Liver (tissue), 9 donors: ENCODE measurements around the gene PPP1R14C. TPM values are rescaled to one million over a fixed set of nuclear protein-coding genes. Genes with fewer than 3 reads are reported as not detected.

Experiments used
- DNase-seq: peaks from one replicate; pipeline ENCODE4 v3.0.0-alpha.2; 2017; ENCODE audit warnings: low spot score
- H3K27ac ChIP-seq, 2 donors: one replicate each; pipeline ENCODE4 v1.7.0; 2013; ENCODE audit warnings: inconsistent platforms in 2 of 2, low read length in 2 of 2, control low read depth in 1 of 2, low read depth in 1 of 2, mild to moderate bottlenecking in 1 of 2
- H3K27me3 ChIP-seq, 4 donors: one replicate each; pipeline versions ENCODE4 v1.6.1 to v1.7.0; 2013; ENCODE audit warnings: low read length in 3 of 4, inconsistent platforms in 1 of 4, mild to moderate bottlenecking in 1 of 4, moderate library complexity in 1 of 4; ENCODE audit not compliant: control insufficient read depth in 4 of 4, insufficient read depth in 4 of 4
- H3K36me3 ChIP-seq, 4 donors: one replicate each; pipeline versions ENCODE4 v1.6.1 to v1.7.0; 2013; ENCODE audit warnings: low read length in 3 of 4, mild to moderate bottlenecking in 3 of 4, low read depth in 1 of 4, moderate library complexity in 1 of 4; ENCODE audit not compliant: control insufficient read depth in 4 of 4, insufficient read depth in 3 of 4
- H3K4me1 ChIP-seq, 4 donors: one replicate each; pipeline versions ENCODE4 v1.6.1 to v1.7.0; 2013; ENCODE audit warnings: low read length in 3 of 4, mild to moderate bottlenecking in 3 of 4, moderate library complexity in 1 of 4; ENCODE audit not compliant: control insufficient read depth in 4 of 4, insufficient read depth in 4 of 4
- H3K4me3 ChIP-seq, 3 donors: one replicate each; pipeline versions ENCODE4 v1.6.1 to v1.7.0; 2013; ENCODE audit warnings: low read length in 3 of 3, control low read depth in 1 of 3, low read depth in 1 of 3, mild to moderate bottlenecking in 1 of 3
- H3K9ac ChIP-seq, 2 donors: one replicate each; pipeline ENCODE4 v1.7.0; 2013; ENCODE audit warnings: low read length in 2 of 2, mild to moderate bottlenecking in 2 of 2, moderate library complexity in 2 of 2, control low read depth in 1 of 2, low read depth in 1 of 2
- H3K9me3 ChIP-seq, 4 donors: one replicate each; pipeline versions ENCODE4 v1.6.1 to v1.7.0; 2013; ENCODE audit warnings: low read length in 3 of 4; ENCODE audit not compliant: control insufficient read depth in 4 of 4
- EGR1 ChIP-seq, 2 donors: IDR thresholded peaks; 2 replicates each; pipeline ENCODE4 v1.6.1; 2016 to 2018; ENCODE audit warnings: antibody characterized with exemption in 2 of 2, low read depth in 2 of 2
- FOXA1 ChIP-seq: IDR thresholded peaks from 2 replicates; pipeline ENCODE4 v1.6.1; 2016; ENCODE audit warnings: antibody characterized with exemption
- FOXA2 ChIP-seq: IDR thresholded peaks from 2 replicates; pipeline ENCODE4 v1.6.1; 2016; ENCODE audit warnings: antibody characterized with exemption
- GABPA ChIP-seq, 2 donors: IDR thresholded peaks in 1 of 2; conservative IDR thresholded peaks in 1 of 2; 2 replicates each; pipeline ENCODE4 v1.6.1; 2016; ENCODE audit warnings: antibody characterized with exemption in 2 of 2, mild to moderate bottlenecking in 1 of 2, moderate library complexity in 1 of 2
- HNF4A ChIP-seq, 2 donors: conservative IDR thresholded peaks; 2 replicates each; pipeline ENCODE4 v1.6.1; 2016; ENCODE audit warnings: antibody characterized with exemption in 2 of 2, mild to moderate bottlenecking in 2 of 2
- HNF4G ChIP-seq: IDR thresholded peaks from 2 replicates; pipeline ENCODE4 v1.6.1; 2016; ENCODE audit warnings: antibody characterized with exemption
- JUND ChIP-seq, 2 donors: IDR thresholded peaks; 2 replicates each; pipeline ENCODE4 v1.6.1; 2016; ENCODE audit warnings: antibody characterized with exemption in 2 of 2
- NR2F2 ChIP-seq: IDR thresholded peaks from 2 replicates; pipeline ENCODE4 v1.6.1; 2016; ENCODE audit warnings: antibody characterized with exemption
- RAD21 ChIP-seq, 2 donors: IDR thresholded peaks; 2 replicates each; pipeline ENCODE4 v1.6.1; 2016; ENCODE audit warnings: antibody characterized with exemption in 2 of 2, mild to moderate bottlenecking in 2 of 2
- RXRA ChIP-seq, 2 donors: IDR thresholded peaks; 2 replicates each; pipeline ENCODE4 v1.6.1; 2017 to 2018; ENCODE audit warnings: antibody characterized with exemption in 2 of 2, mild to moderate bottlenecking in 1 of 2
- SP1 ChIP-seq: IDR thresholded peaks from 2 replicates; pipeline ENCODE4 v1.6.1; 2018; ENCODE audit warnings: antibody characterized with exemption, mild to moderate bottlenecking
- TAF1 ChIP-seq: conservative IDR thresholded peaks from 2 replicates; pipeline ENCODE4 v1.6.1; 2016; ENCODE audit warnings: antibody characterized with exemption, mild to moderate bottlenecking
- YY1 ChIP-seq: IDR thresholded peaks from 2 replicates; pipeline ENCODE4 v1.6.1; 2016; ENCODE audit warnings: antibody characterized with exemption, mild to moderate bottlenecking
- WGBS: extraction: QIAGEN DNeasy Blood & Tissue Kit; methylation state at CpG from one replicate; pipeline ENCODE4 v1.1.7; 2013; 5-methylcytosine and 5-hydroxymethylcytosine counted together
- polyA plus RNA-seq, 2 donors: library from polyadenylated mRNA; stranded (reverse) in 1 of 2; unstranded in 1 of 2; fragments of 200-250 nt in 1 of 2; fragments of >200 nt in 1 of 2; fragmentation: Nextera tagmentation in 1 of 2; extraction: Ambion mirVana in 1 of 2; gene quantifications; one replicate each; pipeline versions ENCODE4 v1.2.1 to v1.2.3, GENCODE V29; 2013 to 2015
- total RNA-seq, 2 donors: library from RNA; depleted of rRNA; stranded (reverse); fragments of >200 nt; gene quantifications; one replicate each; pipeline ENCODE4 v1.2.3, GENCODE V29; 2014
- TF ChIP-seq, protein P1 (sequence below): fragments of 150-350 bp; IDR thresholded peaks from 2 replicates; pipeline ENCODE4 v1.5.1; 2017; ENCODE audit warnings: improper control_type of control experiment, low read depth, low read length; ENCODE audit not compliant: missing input control
- TF ChIP-seq, protein P2 (sequence below): IDR thresholded peaks from 2 replicates; pipeline ENCODE4 v1.6.1; 2016; ENCODE audit warnings: antibody characterized with exemption
- TF ChIP-seq, protein P3 (sequence below): IDR thresholded peaks from 2 replicates; pipeline ENCODE4 v1.6.1; 2016; ENCODE audit warnings: antibody characterized with exemption
- TF ChIP-seq, protein P4 (sequence below): IDR thresholded peaks from 2 replicates; pipeline ENCODE4 v1.6.1; 2016; ENCODE audit warnings: antibody characterized with exemption
- TF ChIP-seq, protein P5 (sequence below): IDR thresholded peaks from 2 replicates; pipeline ENCODE4 v1.6.1; 2016; ENCODE audit warnings: antibody characterized with exemption, mild to moderate bottlenecking
- donor health status: healthy.
- donor health status: healthy.
- donor health status: healthy.
- donor health status: healthy.
- donor health status: healthy.

PPP1R14C gene
- total and polyA plus RNA-seq, 4 donors = 0.05 TPM; not detected in 3

DNA sequence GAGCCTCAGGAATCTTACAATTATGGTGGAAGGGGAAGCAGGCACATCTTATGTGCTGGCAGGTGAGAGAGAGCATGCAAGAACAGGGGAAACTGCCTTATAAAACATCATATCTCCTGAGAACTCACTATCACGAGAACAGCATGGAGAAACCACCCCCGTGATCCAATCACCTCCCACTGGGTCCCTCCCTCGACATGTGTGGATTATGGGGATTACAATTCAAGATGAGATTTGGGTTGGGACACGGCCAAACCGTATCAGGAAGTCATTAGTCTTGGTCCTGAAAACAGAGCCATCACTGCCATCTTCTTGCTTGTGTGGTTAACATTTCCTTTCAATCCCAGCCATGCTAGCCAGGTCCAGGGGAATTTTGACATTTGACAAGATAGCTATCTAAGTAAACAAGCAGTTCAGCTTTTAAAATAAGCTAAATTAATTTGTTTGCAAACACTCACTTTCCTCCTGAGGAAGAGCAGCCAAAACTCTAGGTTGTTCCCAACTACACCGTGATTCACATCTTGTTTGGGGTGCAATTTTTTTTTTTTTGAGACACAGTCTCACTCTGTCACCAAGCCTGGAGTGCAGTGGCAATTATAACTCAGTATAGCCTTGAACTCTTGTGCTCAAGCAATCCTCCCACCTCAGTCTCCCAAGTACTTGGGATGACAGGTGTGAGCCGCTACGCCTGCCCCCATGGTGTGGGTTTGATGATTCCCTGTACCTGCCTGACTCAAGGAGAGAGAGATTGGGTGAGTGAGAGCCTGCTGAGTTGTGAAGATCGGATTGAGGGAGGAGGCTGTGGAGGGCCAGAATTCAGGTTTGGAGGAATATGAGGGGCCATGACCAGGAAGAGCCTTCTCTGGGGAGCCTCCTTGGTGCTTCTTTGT lies 13.0 kb upstream of the PPP1R14C start:
- TF ChIP-seq, protein P1, sequence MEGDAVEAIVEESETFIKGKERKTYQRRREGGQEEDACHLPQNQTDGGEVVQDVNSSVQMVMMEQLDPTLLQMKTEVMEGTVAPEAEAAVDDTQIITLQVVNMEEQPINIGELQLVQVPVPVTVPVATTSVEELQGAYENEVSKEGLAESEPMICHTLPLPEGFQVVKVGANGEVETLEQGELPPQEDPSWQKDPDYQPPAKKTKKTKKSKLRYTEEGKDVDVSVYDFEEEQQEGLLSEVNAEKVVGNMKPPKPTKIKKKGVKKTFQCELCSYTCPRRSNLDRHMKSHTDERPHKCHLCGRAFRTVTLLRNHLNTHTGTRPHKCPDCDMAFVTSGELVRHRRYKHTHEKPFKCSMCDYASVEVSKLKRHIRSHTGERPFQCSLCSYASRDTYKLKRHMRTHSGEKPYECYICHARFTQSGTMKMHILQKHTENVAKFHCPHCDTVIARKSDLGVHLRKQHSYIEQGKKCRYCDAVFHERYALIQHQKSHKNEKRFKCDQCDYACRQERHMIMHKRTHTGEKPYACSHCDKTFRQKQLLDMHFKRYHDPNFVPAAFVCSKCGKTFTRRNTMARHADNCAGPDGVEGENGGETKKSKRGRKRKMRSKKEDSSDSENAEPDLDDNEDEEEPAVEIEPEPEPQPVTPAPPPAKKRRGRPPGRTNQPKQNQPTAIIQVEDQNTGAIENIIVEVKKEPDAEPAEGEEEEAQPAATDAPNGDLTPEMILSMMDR = no peak
- TF ChIP-seq HNF4G (no peak), NR2F2 (no peak), TAF1 (no peak), FOXA1 (no peak)
- TF ChIP-seq, protein P2, sequence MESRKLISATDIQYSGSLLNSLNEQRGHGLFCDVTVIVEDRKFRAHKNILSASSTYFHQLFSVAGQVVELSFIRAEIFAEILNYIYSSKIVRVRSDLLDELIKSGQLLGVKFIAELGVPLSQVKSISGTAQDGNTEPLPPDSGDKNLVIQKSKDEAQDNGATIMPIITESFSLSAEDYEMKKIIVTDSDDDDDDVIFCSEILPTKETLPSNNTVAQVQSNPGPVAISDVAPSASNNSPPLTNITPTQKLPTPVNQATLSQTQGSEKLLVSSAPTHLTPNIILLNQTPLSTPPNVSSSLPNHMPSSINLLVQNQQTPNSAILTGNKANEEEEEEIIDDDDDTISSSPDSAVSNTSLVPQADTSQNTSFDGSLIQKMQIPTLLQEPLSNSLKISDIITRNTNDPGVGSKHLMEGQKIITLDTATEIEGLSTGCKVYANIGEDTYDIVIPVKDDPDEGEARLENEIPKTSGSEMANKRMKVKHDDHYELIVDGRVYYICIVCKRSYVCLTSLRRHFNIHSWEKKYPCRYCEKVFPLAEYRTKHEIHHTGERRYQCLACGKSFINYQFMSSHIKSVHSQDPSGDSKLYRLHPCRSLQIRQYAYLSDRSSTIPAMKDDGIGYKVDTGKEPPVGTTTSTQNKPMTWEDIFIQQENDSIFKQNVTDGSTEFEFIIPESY = no peak
- TF ChIP-seq, protein P3, sequence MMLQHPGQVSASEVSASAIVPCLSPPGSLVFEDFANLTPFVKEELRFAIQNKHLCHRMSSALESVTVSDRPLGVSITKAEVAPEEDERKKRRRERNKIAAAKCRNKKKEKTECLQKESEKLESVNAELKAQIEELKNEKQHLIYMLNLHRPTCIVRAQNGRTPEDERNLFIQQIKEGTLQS = no peak
- TF ChIP-seq, protein P4, sequence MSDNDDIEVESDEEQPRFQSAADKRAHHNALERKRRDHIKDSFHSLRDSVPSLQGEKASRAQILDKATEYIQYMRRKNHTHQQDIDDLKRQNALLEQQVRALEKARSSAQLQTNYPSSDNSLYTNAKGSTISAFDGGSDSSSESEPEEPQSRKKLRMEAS = no peak
- 77% methylated on average over 9 of the region's 9 CpGs for WGBS
- no peaks in the 10 kb centered on the region for H3K27me3 ChIP-seq

DNA sequence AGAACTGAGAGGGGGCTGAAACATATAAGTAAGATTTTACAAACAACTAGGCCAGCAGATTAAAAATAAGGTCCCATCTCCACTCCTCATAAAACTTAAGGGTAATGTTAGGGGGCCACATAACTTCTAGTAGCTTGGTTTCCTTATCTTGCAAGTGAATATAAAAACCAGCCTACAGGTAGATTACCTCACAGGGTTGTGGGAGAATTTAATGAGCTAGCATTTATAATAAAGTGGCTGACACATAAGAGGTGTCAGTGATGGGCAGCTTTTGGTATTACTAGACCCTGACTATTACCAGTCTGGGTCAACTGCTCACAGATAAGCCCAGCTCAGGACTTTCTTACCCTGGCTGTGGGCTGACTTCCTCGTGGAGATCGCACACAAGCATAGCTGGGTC lies 9.2 kb upstream of the PPP1R14C start:
- peaks cover 0 to 3% (median under 1%) of the 10 kb centered on the region in 4 donors for H3K27me3 ChIP-seq
- H3K27ac ChIP-seq = no peak overlapping the region
- WGBS = 77% methylated on average over 2 of the region's 2 CpGs
- H3K36me3 ChIP-seq = no peaks in the 10 kb centered on the region
- no peaks in the 10 kb centered on the region for H3K4me1 ChIP-seq
- H3K9me3 ChIP-seq = peaks cover 0 to 5% (median 3%) of the 10 kb centered on the region in 4 donors
- H3K9ac ChIP-seq = no peak overlapping the region
- H3K4me3 ChIP-seq = no peak overlapping the region
- no peak for DNase-seq
- TF ChIP-seq SP1 (no peak), FOXA2 (no peak), HNF4G (no peak), GABPA (IDR thresholded peaks at IDR 0.05 in 1 of 2, conservative IDR thresholded peaks at IDR 0.05 in 1 of 2) (no peak), TAF1 (no peak), JUND (IDR thresholded peaks at IDR 0.05) (no peak), RAD21 (IDR thresholded peaks at IDR 0.05) (no peak), NR2F2 (no peak), FOXA1 (no peak), YY1 (no peak), EGR1 (IDR thresholded peaks at IDR 0.05; ENCODE audit: low read depth in 2 of 2) (no peak), HNF4A (conservative IDR thresholded peaks at IDR 0.05) (no peak), RXRA (IDR thresholded peaks at IDR 0.05) (no peak)
- TF ChIP-seq, protein P5, sequence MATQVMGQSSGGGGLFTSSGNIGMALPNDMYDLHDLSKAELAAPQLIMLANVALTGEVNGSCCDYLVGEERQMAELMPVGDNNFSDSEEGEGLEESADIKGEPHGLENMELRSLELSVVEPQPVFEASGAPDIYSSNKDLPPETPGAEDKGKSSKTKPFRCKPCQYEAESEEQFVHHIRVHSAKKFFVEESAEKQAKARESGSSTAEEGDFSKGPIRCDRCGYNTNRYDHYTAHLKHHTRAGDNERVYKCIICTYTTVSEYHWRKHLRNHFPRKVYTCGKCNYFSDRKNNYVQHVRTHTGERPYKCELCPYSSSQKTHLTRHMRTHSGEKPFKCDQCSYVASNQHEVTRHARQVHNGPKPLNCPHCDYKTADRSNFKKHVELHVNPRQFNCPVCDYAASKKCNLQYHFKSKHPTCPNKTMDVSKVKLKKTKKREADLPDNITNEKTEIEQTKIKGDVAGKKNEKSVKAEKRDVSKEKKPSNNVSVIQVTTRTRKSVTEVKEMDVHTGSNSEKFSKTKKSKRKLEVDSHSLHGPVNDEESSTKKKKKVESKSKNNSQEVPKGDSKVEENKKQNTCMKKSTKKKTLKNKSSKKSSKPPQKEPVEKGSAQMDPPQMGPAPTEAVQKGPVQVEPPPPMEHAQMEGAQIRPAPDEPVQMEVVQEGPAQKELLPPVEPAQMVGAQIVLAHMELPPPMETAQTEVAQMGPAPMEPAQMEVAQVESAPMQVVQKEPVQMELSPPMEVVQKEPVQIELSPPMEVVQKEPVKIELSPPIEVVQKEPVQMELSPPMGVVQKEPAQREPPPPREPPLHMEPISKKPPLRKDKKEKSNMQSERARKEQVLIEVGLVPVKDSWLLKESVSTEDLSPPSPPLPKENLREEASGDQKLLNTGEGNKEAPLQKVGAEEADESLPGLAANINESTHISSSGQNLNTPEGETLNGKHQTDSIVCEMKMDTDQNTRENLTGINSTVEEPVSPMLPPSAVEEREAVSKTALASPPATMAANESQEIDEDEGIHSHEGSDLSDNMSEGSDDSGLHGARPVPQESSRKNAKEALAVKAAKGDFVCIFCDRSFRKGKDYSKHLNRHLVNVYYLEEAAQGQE = no peak
- TF ChIP-seq, protein P1 = no peak
- TF ChIP-seq, protein P3 = no peak
- TF ChIP-seq, protein P4 = no peak

More for the DNA sequence above, 13.0 kb upstream of the PPP1R14C start:
- Histone ChIP-seq H3K9ac (no peak overlapping the region), H3K27ac (no peak overlapping the region), H3K36me3 (no peaks in the 10 kb centered on the region), H3K9me3 (no peaks in the 10 kb centered on the region), H3K4me1 (no peaks in the 10 kb centered on the region), H3K4me3 (no peak overlapping the region)
- no peak for DNase-seq
